Tibial nerve (tissue), 4 donors: ENCODE measurements around the gene ARHGAP44. TPM values are rescaled to one million over a fixed set of nuclear protein-coding genes. Genes with fewer than 3 reads are reported as not detected.

Source experiments
- DNase-seq, 2 donors: peaks; one replicate each; pipeline ENCODE4 v3.0.0-alpha.2; 2019; ENCODE audit warnings: low spot score in 2 of 2
- H3K27ac ChIP-seq, 4 donors: fragments of 200-600 bp; sonication (generic) in 3 of 4; one replicate each; pipeline ENCODE4 v1.5.1; 2017 to 2019; ENCODE audit warnings: mild to moderate bottlenecking in 1 of 4
- H3K27me3 ChIP-seq, 2 donors: fragments of 200-600 bp; sonication (generic) in 1 of 2; one replicate each; pipeline versions ENCODE4 v1.5.1 to v1.6.0; 2017 to 2019
- H3K36me3 ChIP-seq, 3 donors: fragments of 200-600 bp; sonication (generic); one replicate each; pipeline ENCODE4 v1.5.1; 2018 to 2019
- H3K4me1 ChIP-seq, 4 donors: fragments of 200-600 bp; sonication (generic) in 3 of 4; one replicate each; pipeline ENCODE4 v1.5.1; 2017 to 2019
- H3K4me3 ChIP-seq, 4 donors: fragments of 200-600 bp; sonication (generic) in 3 of 4; one replicate each; pipeline ENCODE4 v1.5.1; 2017 to 2019; ENCODE audit warnings: mild to moderate bottlenecking in 1 of 4, moderate library complexity in 1 of 4
- H3K9me3 ChIP-seq, 4 donors: fragments of 200-600 bp; sonication (generic) in 3 of 4; one replicate each; pipeline ENCODE4 v1.5.1; 2017 to 2019
- EP300 ChIP-seq, 2 donors: sonication (generic); formaldehyde crosslinking; IDR thresholded peaks; one replicate each; pipeline ENCODE4 v1.6.1; 2017; ENCODE audit warnings: antibody characterized with exemption in 2 of 2, mild to moderate bottlenecking in 1 of 2
- POLR2A ChIP-seq, 2 donors: fragments of 450-650 bp; IDR thresholded peaks; one replicate each; pipeline ENCODE4 v1.6.1; 2017; ENCODE audit warnings: antibody characterized with exemption in 2 of 2, mild to moderate bottlenecking in 2 of 2, moderate library complexity in 2 of 2
- WGBS, 2 donors: methylation state at CpG; one replicate each; pipeline ENCODE4 v1.1.5; 2018; 5-methylcytosine and 5-hydroxymethylcytosine counted together
- total RNA-seq, 4 donors: library from RNA; depleted of rRNA; stranded (reverse); fragments of >200 nt; gene quantifications; one replicate each; pipeline ENCODE4 v1.1.0, GENCODE V29; 2016
- TF ChIP-seq, protein P1 (sequence below), 5 experiments: fragments of 200-600 bp in 3 of 5; fragments of 450-650 bp in 2 of 5; sonication (generic) in 3 of 5; IDR thresholded peaks; one replicate each; pipeline ENCODE4 v1.5.1; 2016 to 2019; ENCODE audit warnings: antibody characterized with exemption in 5 of 5, mild to moderate bottlenecking in 3 of 5, moderate library complexity in 2 of 5

The ARHGAP44 gene
- total RNA-seq, 4 donors from 2014 or later = 1.6 to 4.6 (median 2.7) TPM

DNA sequence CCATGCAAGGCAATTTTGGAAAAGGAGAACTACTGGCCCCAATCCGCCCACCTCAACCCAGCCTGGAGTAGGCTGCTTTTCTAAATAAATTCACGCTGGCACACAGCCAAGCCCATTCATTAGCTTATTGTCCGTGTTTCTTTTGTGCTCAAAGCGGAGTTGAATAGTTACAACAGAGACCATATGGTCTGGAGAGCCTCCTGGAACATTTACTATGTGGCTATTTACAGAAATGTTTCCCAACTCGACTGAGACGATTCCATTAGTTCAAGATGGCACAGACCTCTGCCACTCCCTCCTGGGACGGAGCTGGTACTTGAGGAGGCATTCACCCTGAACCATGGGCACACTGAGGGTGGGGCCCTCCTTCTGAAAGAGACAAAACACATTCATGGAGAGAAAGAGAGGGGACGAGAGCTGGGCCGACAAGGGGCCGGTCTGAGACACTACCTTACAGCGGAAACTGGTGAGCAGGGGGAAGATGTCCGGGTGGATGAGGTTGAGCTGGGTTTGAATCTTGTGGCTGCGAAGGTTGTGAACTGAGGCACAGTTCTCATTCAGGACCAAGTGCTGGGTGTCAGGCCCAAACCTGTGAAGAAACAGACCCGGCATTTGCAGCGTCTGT is 212.8 kb downstream of the ARHGAP44 start:
- Histone ChIP-seq H3K4me3 (no peak overlapping the region), H3K4me1 (peaks cover 0 to 7% (median 0%) of the 10 kb centered on the region in 4 donors), H3K36me3 (peaks cover 0 to 99% (median 59%) of the 10 kb centered on the region in 3 donors), H3K27me3 (no peaks in the 10 kb centered on the region), H3K27ac (no peak overlapping the region), H3K9me3 (no peaks in the 10 kb centered on the region)
- 54 to 59% methylated on average over 15 of the region's 15 CpGs for WGBS, 2 donors
- no peak for DNase-seq
- TF ChIP-seq POLR2A (IDR thresholded peaks at IDR 0.05) = no peak
- TF ChIP-seq, protein P1, sequence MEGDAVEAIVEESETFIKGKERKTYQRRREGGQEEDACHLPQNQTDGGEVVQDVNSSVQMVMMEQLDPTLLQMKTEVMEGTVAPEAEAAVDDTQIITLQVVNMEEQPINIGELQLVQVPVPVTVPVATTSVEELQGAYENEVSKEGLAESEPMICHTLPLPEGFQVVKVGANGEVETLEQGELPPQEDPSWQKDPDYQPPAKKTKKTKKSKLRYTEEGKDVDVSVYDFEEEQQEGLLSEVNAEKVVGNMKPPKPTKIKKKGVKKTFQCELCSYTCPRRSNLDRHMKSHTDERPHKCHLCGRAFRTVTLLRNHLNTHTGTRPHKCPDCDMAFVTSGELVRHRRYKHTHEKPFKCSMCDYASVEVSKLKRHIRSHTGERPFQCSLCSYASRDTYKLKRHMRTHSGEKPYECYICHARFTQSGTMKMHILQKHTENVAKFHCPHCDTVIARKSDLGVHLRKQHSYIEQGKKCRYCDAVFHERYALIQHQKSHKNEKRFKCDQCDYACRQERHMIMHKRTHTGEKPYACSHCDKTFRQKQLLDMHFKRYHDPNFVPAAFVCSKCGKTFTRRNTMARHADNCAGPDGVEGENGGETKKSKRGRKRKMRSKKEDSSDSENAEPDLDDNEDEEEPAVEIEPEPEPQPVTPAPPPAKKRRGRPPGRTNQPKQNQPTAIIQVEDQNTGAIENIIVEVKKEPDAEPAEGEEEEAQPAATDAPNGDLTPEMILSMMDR (IDR thresholded peaks at IDR 0.05) = no peak
- TF ChIP-seq EP300 (IDR thresholded peaks at IDR 0.05) = no peak

DNA sequence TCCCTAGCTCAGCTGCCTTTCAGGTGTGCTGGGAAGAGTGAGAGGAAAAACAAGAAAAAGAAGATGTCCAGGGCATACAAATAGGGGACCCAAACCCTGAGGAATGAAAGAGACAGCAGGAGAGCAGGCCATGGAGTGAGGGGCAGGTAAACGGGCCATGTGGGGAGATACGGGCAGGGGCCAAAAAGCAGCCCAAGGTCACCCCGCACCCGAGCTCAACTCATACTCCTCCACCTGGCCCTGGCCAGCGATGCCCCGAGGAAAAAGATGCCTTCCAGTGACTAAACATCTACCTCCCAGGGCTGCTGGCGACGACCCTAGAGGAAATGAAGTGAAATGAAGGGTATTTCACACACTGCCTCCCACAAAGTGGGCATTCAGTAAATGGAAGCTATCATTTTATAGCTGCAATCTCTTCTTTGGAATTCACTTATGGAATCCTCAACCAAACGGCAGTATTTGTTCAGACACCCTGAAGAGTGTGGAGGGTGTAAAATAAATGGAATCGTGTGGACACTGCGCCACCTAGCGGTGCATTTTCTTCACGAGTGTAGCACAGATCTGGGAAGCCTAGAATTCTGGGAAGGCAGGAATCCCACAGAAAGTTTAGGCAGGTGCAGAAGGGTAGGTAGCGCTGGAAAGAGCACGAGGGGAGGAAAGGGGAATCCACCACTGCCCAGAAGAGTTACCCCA is 213.6 kb downstream of the ARHGAP44 start:
- no peak overlapping the region for H3K27ac ChIP-seq
- WGBS, 2 donors = 44% methylated on average over 15 of the region's 15 CpGs
- no peak for TF ChIP-seq POLR2A (IDR thresholded peaks at IDR 0.05)
- TF ChIP-seq, protein P1 (IDR thresholded peaks at IDR 0.05) = peak; percentile 73 to 84 (median 80)
- no peak for TF ChIP-seq EP300 (IDR thresholded peaks at IDR 0.05)

DNA sequence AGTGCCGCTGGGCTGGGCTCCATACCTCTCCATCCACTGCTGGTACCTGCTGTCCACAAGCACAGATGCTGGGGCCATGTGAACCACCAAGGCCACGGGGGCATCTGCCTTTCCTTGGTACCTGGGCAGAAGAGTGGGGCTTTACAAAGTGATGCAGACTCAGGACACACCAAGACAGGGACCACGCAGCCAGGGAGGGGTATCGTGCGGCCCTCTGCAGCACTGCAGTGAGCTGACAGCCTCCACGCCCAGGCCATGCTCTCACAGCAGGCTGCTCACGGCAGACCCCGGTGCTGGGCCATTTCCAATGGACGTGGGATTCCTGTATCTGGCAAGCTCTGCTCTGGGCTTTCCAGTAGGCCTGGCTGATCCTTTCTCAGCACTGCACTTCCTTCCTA is 214.2 kb downstream of the ARHGAP44 start:
- H3K4me1 ChIP-seq = peaks cover 0 to 7% (median 0%) of the 10 kb centered on the region in 4 donors
- H3K27me3 ChIP-seq = no peaks in the 10 kb centered on the region
- peaks cover 0 to 99% (median 57%) of the 10 kb centered on the region in 3 donors for H3K36me3 ChIP-seq
- H3K9me3 ChIP-seq = no peaks in the 10 kb centered on the region
- WGBS, 2 donors = 70 to 72% methylated on average over 9 of the region's 9 CpGs
- no peak overlapping the region for H3K27ac ChIP-seq
- TF ChIP-seq POLR2A (IDR thresholded peaks at IDR 0.05) = no peak
- TF ChIP-seq, protein P1 (IDR thresholded peaks at IDR 0.05) = peak in 3 of 5 experiments; percentile 6 to 12 (median 10)
- H3K4me3 ChIP-seq = no peak overlapping the region
- DNase-seq = no peak

More for the DNA sequence above, 213.6 kb downstream of the ARHGAP44 start:
- DNase-seq = peak; percentile 84 to 97
- no peak overlapping the region for H3K4me3 ChIP-seq
- H3K9me3 ChIP-seq = no peaks in the 10 kb centered on the region
- H3K27me3 ChIP-seq = no peaks in the 10 kb centered on the region
- H3K36me3 ChIP-seq = peaks cover 0 to 99% (median 52%) of the 10 kb centered on the region in 3 donors
- H3K4me1 ChIP-seq = peaks cover 0 to 7% (median 0%) of the 10 kb centered on the region in 4 donors

DNA sequence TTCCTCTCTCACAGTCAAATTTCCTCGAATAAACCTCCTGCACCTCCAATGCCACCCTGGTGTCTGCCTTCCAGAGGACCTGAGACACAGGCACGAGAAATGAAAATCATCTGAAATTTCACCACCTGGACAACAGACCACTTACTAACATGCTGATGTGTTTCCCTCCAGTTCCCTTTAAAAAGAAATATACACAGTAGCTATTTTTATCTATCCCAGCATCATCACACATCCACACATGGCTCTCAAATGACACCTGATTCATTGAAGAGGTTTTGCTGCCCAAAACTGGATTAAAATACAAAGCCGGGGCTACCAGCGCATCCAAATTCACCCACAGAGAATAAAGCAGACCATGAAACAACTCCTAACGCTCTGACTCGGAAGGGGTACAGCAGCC is 214.6 kb downstream of the ARHGAP44 start:
- peaks cover 0 to 99% (median 58%) of the 10 kb centered on the region in 3 donors for H3K36me3 ChIP-seq
- TF ChIP-seq, protein P1 (IDR thresholded peaks at IDR 0.05) = no peak
- TF ChIP-seq EP300 (IDR thresholded peaks at IDR 0.05) = no peak
- TF ChIP-seq POLR2A (IDR thresholded peaks at IDR 0.05) = no peak
- no peak overlapping the region for H3K4me3 ChIP-seq
- H3K4me1 ChIP-seq = peaks cover 0 to 7% (median 0%) of the 10 kb centered on the region in 4 donors
- no peak overlapping the region for H3K27ac ChIP-seq
- WGBS, 2 donors = 90% methylated on average over 6 of the region's 6 CpGs
- no peaks in the 10 kb centered on the region for H3K9me3 ChIP-seq
- DNase-seq = no peak
- no peaks in the 10 kb centered on the region for H3K27me3 ChIP-seq

DNA sequence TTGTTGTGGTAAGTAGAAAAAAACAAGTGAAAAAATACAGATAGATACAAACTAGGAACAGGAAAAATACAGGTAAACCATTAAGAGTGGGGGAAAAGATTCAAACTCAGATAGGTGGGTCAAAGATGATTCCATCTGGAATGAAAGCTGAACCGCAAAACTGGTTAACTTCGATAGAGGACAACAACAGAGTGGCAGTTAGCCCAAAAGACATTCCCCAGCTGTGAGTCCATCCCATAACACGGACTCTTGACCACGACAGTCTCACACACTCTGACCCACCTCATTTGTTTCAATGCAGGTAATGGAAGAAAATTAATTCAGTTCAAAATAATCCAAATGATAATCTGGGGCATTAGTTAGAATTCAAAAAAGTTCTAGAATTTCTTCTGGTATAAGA is 215.0 kb downstream of the ARHGAP44 start:
- DNase-seq = no peak
- Histone ChIP-seq H3K4me3 (no peak overlapping the region), H3K36me3 (peaks cover 0 to 98% (median 53%) of the 10 kb centered on the region in 3 donors), H3K4me1 (peaks cover 0 to 7% (median 0%) of the 10 kb centered on the region in 4 donors), H3K27me3 (no peaks in the 10 kb centered on the region), H3K9me3 (no peaks in the 10 kb centered on the region), H3K27ac (no peak overlapping the region)
- 78 to 85% methylated on average over 4 of the region's 4 CpGs for WGBS, 2 donors
- TF ChIP-seq EP300 (IDR thresholded peaks at IDR 0.05) (no peak), POLR2A (IDR thresholded peaks at IDR 0.05) (no peak)
- TF ChIP-seq, protein P1 (IDR thresholded peaks at IDR 0.05) = no peak
